ENCODE measurements around the gene RAB3GAP1.
"Not testable (repeated sequence)": the region's sequence is repeated elsewhere in the genome, so short reads cannot be mapped to it uniquely, and the experiment has no call there.

RAB3GAP1 gene

DNA sequence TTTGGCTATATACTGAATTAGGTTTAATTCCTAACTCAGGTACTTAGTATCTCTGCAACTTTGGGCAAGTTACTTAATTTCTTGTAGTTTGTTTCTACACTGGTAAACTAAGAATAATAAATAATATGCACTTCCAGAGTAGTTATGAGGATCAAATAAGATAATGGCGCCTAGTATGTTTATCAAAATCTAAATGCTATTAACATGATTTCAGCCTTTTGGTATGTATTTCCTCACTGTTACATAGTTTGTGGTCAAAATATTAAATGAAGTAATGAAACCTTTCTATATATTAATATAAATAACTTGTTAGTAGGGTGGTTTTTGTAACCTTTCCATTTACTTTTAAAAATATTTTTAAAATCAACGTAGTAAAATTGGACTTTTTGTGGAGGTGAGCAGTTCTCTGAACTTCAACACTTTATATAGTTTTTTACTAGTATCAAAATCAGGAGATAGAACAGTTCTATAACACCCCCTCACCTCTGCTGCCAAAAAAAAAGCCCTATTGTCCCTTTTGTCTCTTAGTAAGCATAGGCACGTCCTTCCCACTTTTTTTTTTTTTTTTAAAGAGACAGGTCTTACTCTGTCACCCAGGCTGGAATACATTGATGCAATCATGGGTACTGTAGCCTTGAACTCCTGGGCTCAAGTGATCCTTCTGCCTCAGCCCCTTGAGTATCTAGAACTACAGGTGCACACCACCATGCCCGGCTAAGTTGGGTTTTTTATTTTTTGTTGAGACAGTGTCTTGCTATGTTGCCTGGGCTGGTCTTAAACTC is 44.8 kb downstream of the RAB3GAP1 start:
- no peaks in the 10 kb centered on the region for H3K27me3 ChIP-seq
- H3K9me3 ChIP-seq, result no peaks in the 10 kb centered on the region
- no peak for DNase-seq
- H3K27ac ChIP-seq, result no peak overlapping the region
- H3K4me3 ChIP-seq, result no peak overlapping the region
- peaks cover 0 to 7% (median 1%) of the 10 kb centered on the region in 4 donors for H3K4me1 ChIP-seq
- intact Hi-C loops (cut with DNase I; ENCODE audit: low total_unique reads), result no loop called here
- no peak for TF ChIP-seq CTCF (IDR thresholded peaks at IDR 0.05)
- peaks cover 12 to 37% (median 20%) of the 10 kb centered on the region in 3 donors for H3K36me3 ChIP-seq

DNA sequence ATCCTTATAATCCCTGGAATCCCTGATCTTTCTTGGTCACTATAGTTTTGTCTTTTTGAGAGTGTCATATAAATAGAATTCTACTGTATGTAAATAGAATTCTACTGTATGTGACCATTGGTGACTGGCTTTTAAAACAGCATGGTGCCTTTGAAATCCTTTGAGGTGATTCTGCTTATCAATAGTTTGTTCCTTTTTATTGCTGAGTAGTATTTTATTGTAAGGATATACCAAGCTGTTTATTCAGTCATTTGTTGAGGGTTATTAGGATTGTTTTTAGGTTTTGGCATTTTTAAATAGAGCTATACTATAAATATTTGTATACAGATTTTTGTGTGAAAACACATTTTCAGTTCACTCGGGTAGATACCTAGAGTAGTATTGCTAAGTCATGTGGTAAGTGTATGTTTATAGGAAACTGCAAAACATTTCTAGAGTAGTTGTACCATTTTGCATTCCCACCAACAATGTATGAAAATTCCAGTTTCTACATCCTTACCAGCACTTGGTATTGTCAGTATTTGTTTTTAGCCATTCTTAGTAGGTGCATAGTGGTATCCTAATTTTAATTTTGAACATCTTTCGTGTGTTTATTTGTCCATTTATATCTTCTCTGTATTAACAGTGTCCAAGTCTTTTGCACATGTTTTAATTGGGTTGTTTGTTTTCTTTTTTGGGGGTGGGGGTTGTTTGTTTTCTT is 45.6 kb downstream of the RAB3GAP1 start:
- Histone ChIP-seq H3K36me3 (peaks cover 12 to 37% (median 20%) of the 10 kb centered on the region in 3 donors), H3K27me3 (no peaks in the 10 kb centered on the region), H3K4me3 (no peak overlapping the region), H3K4me1 (peaks cover 0 to 7% (median 1%) of the 10 kb centered on the region in 4 donors), H3K27ac (no peak overlapping the region), H3K9me3 (no peaks in the 10 kb centered on the region)
- DNase-seq, result no peak
- intact Hi-C loops (cut with DNase I; ENCODE audit: low total_unique reads), result no loop called here
- TF ChIP-seq CTCF (IDR thresholded peaks at IDR 0.05), result no peak

DNA sequence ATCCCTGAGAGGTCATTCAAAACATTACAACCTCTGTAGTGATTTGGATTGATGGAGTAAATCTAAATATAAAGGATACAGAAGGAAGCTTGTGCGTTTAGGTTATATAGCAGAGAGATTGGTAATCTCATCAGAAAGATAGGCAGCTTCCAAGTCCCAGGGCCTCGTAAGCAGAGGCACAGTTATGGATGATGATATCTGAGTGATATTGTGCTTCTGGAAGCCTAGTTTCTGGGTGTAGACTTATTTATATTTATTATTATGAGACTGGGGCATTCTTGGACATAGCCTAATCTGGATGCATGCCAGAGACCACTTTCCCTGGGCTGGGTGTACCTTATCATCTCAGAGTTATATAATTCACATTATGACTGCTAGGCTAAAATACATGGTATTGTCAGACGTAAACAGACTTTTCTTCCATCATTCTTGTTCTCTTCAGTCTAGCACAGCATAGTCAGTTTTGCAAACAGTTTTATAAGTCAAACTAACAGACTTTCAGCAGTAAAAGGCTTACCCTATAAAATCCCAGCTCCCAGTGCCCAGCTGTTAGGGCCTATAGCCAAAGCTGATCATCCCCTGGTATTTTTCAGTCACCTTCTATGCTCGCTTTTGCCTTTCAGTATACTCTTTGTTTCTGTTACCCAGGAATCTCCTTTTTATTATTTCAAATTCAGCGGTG is 47.9 kb downstream of the RAB3GAP1 start:
- Histone ChIP-seq H3K27me3 (no peaks in the 10 kb centered on the region), H3K27ac (no peak overlapping the region), H3K4me3 (no peak overlapping the region), H3K36me3 (peaks cover under 1 to 18% (median 4%) of the 10 kb centered on the region in 3 donors), H3K4me1 (peaks cover 0 to 7% (median 1%) of the 10 kb centered on the region in 4 donors), H3K9me3 (no peaks in the 10 kb centered on the region)
- no peak for TF ChIP-seq CTCF (IDR thresholded peaks at IDR 0.05)
- DNase-seq, result no peak
- intact Hi-C loops (cut with DNase I; ENCODE audit: low total_unique reads), result no loop called here

- Histone ChIP-seq H3K27me3 (no peaks in the 10 kb centered on the region), H3K9me3 (no peaks in the 10 kb centered on the region), H3K4me1 (peaks cover 0 to 7% (median 1%) of the 10 kb centered on the region in 4 donors), H3K36me3 (peaks cover 0 to 22% (median 12%) of the 10 kb centered on the region in 3 donors), H3K27ac (no peak overlapping the region), H3K4me3 (no peak overlapping the region)
- DNase-seq, result no peak
- TF ChIP-seq CTCF (IDR thresholded peaks at IDR 0.05), result no peak
- intact Hi-C loops (cut with DNase I; ENCODE audit: low total_unique reads), result no loop called here
Observed at GRCh38 chr2:135103843-135104242, 51.8 kb downstream of the RAB3GAP1 start.

GRCh38 chr2:135105513-135106316 is 53.6 kb downstream of the RAB3GAP1 start:
- H3K4me3 ChIP-seq; H3K4me1 ChIP-seq; H3K9me3 ChIP-seq; intact Hi-C loops (cut with DNase I; ENCODE audit: low total_unique reads); H3K27ac ChIP-seq; DNase-seq; H3K27me3 ChIP-seq: not testable (repeated sequence)
- peaks cover 0 to 26% (median 12%) of the 10 kb centered on the region in 3 donors for H3K36me3 ChIP-seq

Measured in tibial artery (tissue), 4 donors.